Vagina (tissue), 2 donors: ENCODE measurements around the gene CHMP6.

Experiments used
- CTCF ChIP-seq, 3 experiments: fragments of 450-650 bp in 2 of 3; fragments of 200-600 bp in 1 of 3; sonication (generic) in 1 of 3; IDR thresholded peaks; one replicate each; pipeline ENCODE4 v1.5.1; 2017 to 2019; ENCODE audit warnings: antibody characterized with exemption in 3 of 3, mild to moderate bottlenecking in 2 of 3, moderate library complexity in 2 of 3
- POLR2A ChIP-seq, 2 donors: fragments of 450-650 bp; IDR thresholded peaks; one replicate each; pipeline ENCODE4 v1.6.1; 2017; ENCODE audit warnings: antibody characterized with exemption in 2 of 2, mild to moderate bottlenecking in 2 of 2, moderate library complexity in 2 of 2
- POLR2AphosphoS5 ChIP-seq, 2 donors: sonication (generic); formaldehyde crosslinking; IDR thresholded peaks; one replicate each; pipeline ENCODE4 v1.9.0; 2017; ENCODE audit warnings: antibody characterized with exemption in 2 of 2, mild to moderate bottlenecking in 2 of 2, low read depth in 1 of 2; ENCODE audit not compliant: insufficient read depth in 1 of 2

- TF ChIP-seq CTCF (IDR thresholded peaks at IDR 0.05) (no peak), POLR2A (IDR thresholded peaks at IDR 0.05) (no peak), POLR2AphosphoS5 (IDR thresholded peaks at IDR 0.05; ENCODE audit: insufficient read depth in 1 of 2, low read depth in 1 of 2) (no peak)
Observed at GRCh38 chr17:80999536-81000333, 8.1 kb downstream of the CHMP6 start.
